CD14-positive monocyte (primary cell): ENCODE data around the gene CCNJL. TPM values are rescaled to one million over a fixed set of nuclear protein-coding genes. Genes with fewer than 3 reads are reported as not detected.

Source experiments
- DNase-seq, 3 donors: peaks; one replicate each; pipeline ENCODE4 v3.0.0-alpha.2; 2011 to 2022
- H2AFZ ChIP-seq: 2 replicates; pipeline ENCODE4 v1.6.0; 2012; ENCODE audit warnings: mild to moderate bottlenecking, low read depth, low read length, inconsistent platforms; ENCODE audit not compliant: insufficient read depth, poor library complexity, severe bottlenecking
- H3K27ac ChIP-seq, 2 donors: 1 replicate in 1 of 2; 2 replicates in 1 of 2; pipeline ENCODE4 v1.5.1; 2012 to 2013; ENCODE audit warnings: low read length in 2 of 2, control low read depth in 1 of 2, inconsistent platforms in 1 of 2, low read depth in 1 of 2, mild to moderate bottlenecking in 1 of 2
- H3K27me3 ChIP-seq, 2 donors: one replicate each; pipeline versions ENCODE4 v1.6.0 to v1.6.1; 2011 to 2013; ENCODE audit warnings: low read length in 2 of 2; ENCODE audit not compliant: control insufficient read depth in 2 of 2, insufficient read depth in 2 of 2
- H3K36me3 ChIP-seq, 2 donors: replicated peaks in 1 of 2; 1 replicate in 1 of 2; 2 replicates in 1 of 2; pipeline versions ENCODE4 v1.5.1 to v1.6.1; 2012 to 2013; ENCODE audit warnings: low read length in 2 of 2, control low read depth in 1 of 2, inconsistent platforms in 1 of 2, mild to moderate bottlenecking in 1 of 2; ENCODE audit not compliant: insufficient read depth in 2 of 2, control insufficient read depth in 1 of 2
- H3K4me1 ChIP-seq, 2 donors: 1 replicate in 1 of 2; 2 replicates in 1 of 2; pipeline versions ENCODE4 v1.5.1 to v1.6.1; 2012 to 2013; ENCODE audit warnings: low read length in 2 of 2, control low read depth in 1 of 2, inconsistent platforms in 1 of 2, mild to moderate bottlenecking in 1 of 2, moderate library complexity in 1 of 2; ENCODE audit not compliant: insufficient read depth in 2 of 2, control insufficient read depth in 1 of 2
- H3K4me2 ChIP-seq: replicated peaks from 2 replicates; pipeline ENCODE3; 2012; ENCODE audit warnings: low read length, moderate library complexity, mild to moderate bottlenecking; ENCODE audit not compliant: poor library complexity, severe bottlenecking; ENCODE audit errors: extremely low read depth
- H3K4me3 ChIP-seq, 3 experiments: fragments of 200-600 bp in 1 of 3; sonication (generic) in 1 of 3; replicated peaks in 1 of 3; 1 replicate in 2 of 3; 2 replicates in 1 of 3; pipeline ENCODE4 v1.5.1; 2011 to 2013; ENCODE audit warnings: low read length in 3 of 3, mild to moderate bottlenecking in 3 of 3, control low read depth in 2 of 3, low read depth in 2 of 3, inconsistent platforms in 1 of 3, moderate library complexity in 1 of 3
- H3K79me2 ChIP-seq: 2 replicates; pipeline ENCODE4 v1.6.0; 2012; ENCODE audit warnings: mild to moderate bottlenecking, control low read depth, inconsistent platforms, low read length, moderate library complexity; ENCODE audit not compliant: insufficient read depth
- H3K9ac ChIP-seq: 2 replicates; pipeline ENCODE4 v1.6.0; 2017; ENCODE audit warnings: low read length, mild to moderate bottlenecking; ENCODE audit not compliant: insufficient read depth, poor library complexity, severe bottlenecking
- H3K9me3 ChIP-seq, 2 donors: replicated peaks in 1 of 2; 1 replicate in 1 of 2; 2 replicates in 1 of 2; pipeline versions ENCODE4 v1.5.1 to v1.6.1; 2012 to 2013; ENCODE audit warnings: low read length in 2 of 2, control low read depth in 1 of 2; ENCODE audit not compliant: control insufficient read depth in 1 of 2, insufficient read depth in 1 of 2
- H4K20me1 ChIP-seq: 2 replicates; pipeline ENCODE4 v1.6.0; 2012; ENCODE audit warnings: mild to moderate bottlenecking, low read length, control low read depth, moderate library complexity; ENCODE audit not compliant: insufficient read depth
- H3K27ac Mint-ChIP-seq, 7 donors: one replicate each; pipeline ENCODE4 v1.8.0; 2020; ENCODE audit warnings: mild to moderate bottlenecking in 7 of 7, mixed read lengths in 7 of 7, moderate library complexity in 6 of 7, inconsistent platforms in 2 of 7
- H3K27me3 Mint-ChIP-seq, 3 donors: one replicate each; pipeline ENCODE4 v1.8.0; 2021 to 2022; ENCODE audit warnings: low read depth in 3 of 3, mild to moderate bottlenecking in 3 of 3, mixed read lengths in 3 of 3, moderate library complexity in 3 of 3, inconsistent platforms in 1 of 3
- H3K36me3 Mint-ChIP-seq, 2 donors: one replicate each; pipeline ENCODE4 v1.8.0; 2020; ENCODE audit warnings: mixed read lengths in 2 of 2, inconsistent platforms in 1 of 2, mild to moderate bottlenecking in 1 of 2
- H3K4me1 Mint-ChIP-seq: one replicate; pipeline ENCODE4 v1.8.0; 2020; ENCODE audit warnings: mild to moderate bottlenecking, mixed read lengths
- H3K4me3 Mint-ChIP-seq, 2 donors: one replicate each; pipeline ENCODE4 v1.8.0; 2020; ENCODE audit warnings: mild to moderate bottlenecking in 2 of 2, mixed read lengths in 2 of 2, moderate library complexity in 1 of 2
- H3K9me3 Mint-ChIP-seq, 7 donors: one replicate each; pipeline ENCODE4 v1.8.0; 2020 to 2022; ENCODE audit warnings: mixed read lengths in 7 of 7, mild to moderate bottlenecking in 6 of 7, moderate library complexity in 6 of 7, inconsistent platforms in 2 of 7
- WGBS: methylation state at CpG from one replicate; pipeline ENCODE4 v1.1.5; 2013; ENCODE audit warnings: missing lambda C conversion rate; ENCODE audit not compliant: insufficient coverage; 5-methylcytosine and 5-hydroxymethylcytosine counted together
- intact Hi-C, 2 donors: fragments of 100-400 bp; cut with micrococcal nuclease; formaldehyde crosslinking; loops; one replicate each; pipeline versions ENCODE4 v1.15.0 to v1.15.1; 2023
- polyA plus RNA-seq, 3 donors: library from polyadenylated mRNA; depleted of rRNA in 1 of 3; unstranded in 2 of 3; stranded (reverse) in 1 of 3; fragments of 300-500 nt in 2 of 3; fragments of >200 nt in 1 of 3; fragmentation: Illumina TruSeq in 2 of 3; gene quantifications; 1 replicate in 2 of 3; 2 replicates in 1 of 3; pipeline ENCODE4 v1.2.3, GENCODE V29; 2012 to 2021
- TF ChIP-seq, protein P1 (sequence below): fragments of 200-600 bp; IDR thresholded peaks from one replicate; pipeline ENCODE4 v1.8.0; 2022; ENCODE audit warnings: antibody characterized with exemption, mild to moderate bottlenecking

The CCNJL gene
- polyA plus RNA-seq, 3 donors: 0.03 TPM; not detected in 2

DNA sequence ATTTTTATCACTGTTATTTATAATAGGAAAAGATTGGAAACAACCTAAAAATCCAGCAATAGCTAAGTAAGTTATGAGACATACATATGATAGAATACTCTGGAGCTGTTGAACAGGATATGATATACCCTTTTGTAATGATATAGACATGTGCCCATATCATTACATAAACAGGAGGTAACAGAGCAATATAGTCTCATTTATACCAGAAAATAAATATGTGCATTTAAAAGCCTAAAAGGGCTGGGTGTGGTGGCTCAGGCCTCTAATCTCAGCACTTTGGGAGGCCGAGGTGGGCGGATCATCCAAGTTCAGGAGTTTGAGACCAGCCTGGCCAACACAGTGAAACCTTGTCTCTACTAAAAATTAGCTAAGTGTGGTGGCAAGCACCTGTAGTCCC is 85.4 kb downstream of the CCNJL start:
- H4K20me1 ChIP-seq: no peaks in the 10 kb centered on the region
- H3K9ac ChIP-seq: no peak overlapping the region
- intact Hi-C loops: no loop called here
- WGBS: 100% methylated on average over 1 of the region's 2 CpGs
- H3K36me3 ChIP-seq: no peaks in the 10 kb centered on the region
- H3K4me3 ChIP-seq: no peak overlapping the region
- H3K27me3 ChIP-seq: no peaks in the 10 kb centered on the region
- no peak overlapping the region for H2AFZ ChIP-seq
- DNase-seq: no peak
- peaks cover 0 to 3% of the 10 kb centered on the region in 2 donors for H3K9me3 ChIP-seq
- Mint-ChIP-seq H3K27me3 (peaks cover 0 to 10% (median 3%) of the 10 kb centered on the region in 3 donors), H3K27ac (no peak overlapping the region), H3K36me3 (no peaks in the 10 kb centered on the region), H3K9me3 (peaks cover 0 to 3% (median 2%) of the 10 kb centered on the region in 7 donors), H3K4me1 (peaks cover 8% of the 10 kb centered on the region), H3K4me3 (no peak overlapping the region)
- H3K79me2 ChIP-seq: no peaks in the 10 kb centered on the region
- H3K27ac ChIP-seq: no peak overlapping the region
- TF ChIP-seq, protein P1, sequence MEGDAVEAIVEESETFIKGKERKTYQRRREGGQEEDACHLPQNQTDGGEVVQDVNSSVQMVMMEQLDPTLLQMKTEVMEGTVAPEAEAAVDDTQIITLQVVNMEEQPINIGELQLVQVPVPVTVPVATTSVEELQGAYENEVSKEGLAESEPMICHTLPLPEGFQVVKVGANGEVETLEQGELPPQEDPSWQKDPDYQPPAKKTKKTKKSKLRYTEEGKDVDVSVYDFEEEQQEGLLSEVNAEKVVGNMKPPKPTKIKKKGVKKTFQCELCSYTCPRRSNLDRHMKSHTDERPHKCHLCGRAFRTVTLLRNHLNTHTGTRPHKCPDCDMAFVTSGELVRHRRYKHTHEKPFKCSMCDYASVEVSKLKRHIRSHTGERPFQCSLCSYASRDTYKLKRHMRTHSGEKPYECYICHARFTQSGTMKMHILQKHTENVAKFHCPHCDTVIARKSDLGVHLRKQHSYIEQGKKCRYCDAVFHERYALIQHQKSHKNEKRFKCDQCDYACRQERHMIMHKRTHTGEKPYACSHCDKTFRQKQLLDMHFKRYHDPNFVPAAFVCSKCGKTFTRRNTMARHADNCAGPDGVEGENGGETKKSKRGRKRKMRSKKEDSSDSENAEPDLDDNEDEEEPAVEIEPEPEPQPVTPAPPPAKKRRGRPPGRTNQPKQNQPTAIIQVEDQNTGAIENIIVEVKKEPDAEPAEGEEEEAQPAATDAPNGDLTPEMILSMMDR: no peak
- no peak overlapping the region for H3K4me2 ChIP-seq
- no peaks in the 10 kb centered on the region for H3K4me1 ChIP-seq

DNA sequence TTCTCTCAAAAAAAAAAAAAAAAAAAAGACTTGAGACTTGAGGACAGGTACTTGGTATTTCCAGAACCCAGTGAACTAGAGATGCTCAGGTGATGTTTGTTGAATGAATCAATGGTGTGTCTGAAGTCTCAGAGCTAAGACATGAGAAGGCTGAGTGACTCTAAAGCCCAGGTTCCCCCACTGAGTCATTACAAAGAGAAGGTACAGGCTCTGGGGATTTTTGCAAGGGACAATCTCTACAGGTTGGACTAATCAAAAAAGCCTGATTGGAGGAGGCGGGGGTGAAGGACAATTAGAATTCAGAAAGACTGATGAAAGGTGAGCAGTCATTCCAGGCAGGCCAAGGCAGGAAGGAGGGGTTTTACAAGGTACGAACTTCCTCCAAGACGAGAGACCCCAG is 91.3 kb downstream of the CCNJL start:
- no peak overlapping the region for H3K27ac Mint-ChIP-seq
- intact Hi-C loops: no loop called here
- Histone ChIP-seq H3K79me2 (no peaks in the 10 kb centered on the region), H3K4me3 (no peak overlapping the region), H3K9ac (no peak overlapping the region), H3K27ac (no peak overlapping the region), H3K4me1 (no peaks in the 10 kb centered on the region), H3K9me3 (peaks cover 0 to 3% of the 10 kb centered on the region in 2 donors), H2AFZ (no peak overlapping the region), H4K20me1 (no peaks in the 10 kb centered on the region), H3K27me3 (no peaks in the 10 kb centered on the region), H3K4me2 (no peak overlapping the region), H3K36me3 (no peaks in the 10 kb centered on the region)
- H3K36me3 Mint-ChIP-seq: no peaks in the 10 kb centered on the region
- H3K27me3 Mint-ChIP-seq: peaks cover 0 to 8% (median 3%) of the 10 kb centered on the region in 3 donors
- DNase-seq: no peak
- peaks cover 2% of the 10 kb centered on the region for H3K4me1 Mint-ChIP-seq
- WGBS: 100% methylated on average over 1 of the region's 3 CpGs
- H3K9me3 Mint-ChIP-seq: peaks cover 0 to 3% (median 2%) of the 10 kb centered on the region in 7 donors
- no peak overlapping the region for H3K4me3 Mint-ChIP-seq
- TF ChIP-seq, protein P1: no peak
